Astrocyte (in vitro differentiated cells and primary cell): Measurements from ENCODE around the gene LIX1L. TPM values are rescaled to one million over a fixed set of nuclear protein-coding genes. Genes with fewer than 3 reads are reported as not detected.

Experiments used
- DNase-seq: peaks from one replicate; pipeline ENCODE4 v3.0.0-alpha.2; 2010; ENCODE audit warnings: low read depth
- FAIRE-seq: peaks from 2 replicates; lab custom pipeline; 2011; peaks lifted over from hg19 to GRCh38; lab: Jason Lieb, UNC
- H2AFZ ChIP-seq: 2 replicates; pipeline ENCODE4 v1.6.0; 2012; ENCODE audit warnings: low read depth, low read length, inconsistent platforms
- H3K27ac ChIP-seq: 2 replicates; pipeline ENCODE4 v1.5.1; 2011; ENCODE audit warnings: low read depth, low read length, inconsistent platforms
- H3K27me3 ChIP-seq: 2 replicates; pipeline ENCODE4 v1.6.0; 2011; ENCODE audit warnings: low read length, inconsistent platforms; ENCODE audit not compliant: insufficient read depth
- H3K36me3 ChIP-seq: 2 replicates; pipeline ENCODE4 v1.5.1; 2011; ENCODE audit warnings: low read length, inconsistent platforms; ENCODE audit not compliant: insufficient read depth
- H3K4me1 ChIP-seq: 2 replicates; pipeline ENCODE4 v1.5.1; 2011; ENCODE audit warnings: low read length, inconsistent platforms; ENCODE audit not compliant: insufficient read depth
- H3K4me2 ChIP-seq: 2 replicates; pipeline ENCODE4 v1.6.0; 2012; ENCODE audit warnings: low read length, inconsistent platforms
- H3K4me3 ChIP-seq: 2 replicates; pipeline ENCODE4 v1.5.1; 2011; ENCODE audit warnings: low read depth, mild to moderate bottlenecking, low read length, inconsistent platforms; ENCODE audit not compliant: insufficient read depth
- H3K79me2 ChIP-seq: 2 replicates; pipeline ENCODE4 v1.6.0; 2012; ENCODE audit warnings: mild to moderate bottlenecking, low read length, inconsistent platforms; ENCODE audit not compliant: insufficient read depth
- H3K9ac ChIP-seq: 2 replicates; pipeline ENCODE4 v1.6.0; 2012; ENCODE audit warnings: mild to moderate bottlenecking, low read length, inconsistent platforms
- H3K9me3 ChIP-seq: 2 replicates; pipeline ENCODE4 v1.5.1; 2012; ENCODE audit warnings: low read depth, mild to moderate bottlenecking, low read length, inconsistent platforms; ENCODE audit not compliant: insufficient read depth
- H4K20me1 ChIP-seq: 2 replicates; pipeline ENCODE4 v1.6.0; 2012; ENCODE audit warnings: low read length, inconsistent platforms; ENCODE audit not compliant: insufficient read depth
- H3K27ac Mint-ChIP-seq: one replicate; pipeline ENCODE4 v1.8.0; 2021; ENCODE audit warnings: mild to moderate bottlenecking, mixed read lengths; ENCODE audit not compliant: unreplicated experiment
- H3K27me3 Mint-ChIP-seq: one replicate; pipeline ENCODE4 v1.8.0; 2021; ENCODE audit warnings: low read depth, mixed read lengths; ENCODE audit not compliant: unreplicated experiment
- H3K36me3 Mint-ChIP-seq: one replicate; pipeline ENCODE4 v1.8.0; 2021; ENCODE audit warnings: low read depth, mixed read lengths; ENCODE audit not compliant: unreplicated experiment
- H3K4me1 Mint-ChIP-seq: one replicate; pipeline ENCODE4 v1.8.0; 2021; ENCODE audit warnings: low read depth, mixed read lengths; ENCODE audit not compliant: unreplicated experiment
- H3K4me3 Mint-ChIP-seq: one replicate; pipeline ENCODE4 v1.8.0; 2021; ENCODE audit warnings: mild to moderate bottlenecking, moderate library complexity, mixed read lengths; ENCODE audit not compliant: unreplicated experiment
- H3K9me3 Mint-ChIP-seq: one replicate; pipeline ENCODE4 v1.8.0; 2021; ENCODE audit warnings: mild to moderate bottlenecking, mixed read lengths; ENCODE audit not compliant: unreplicated experiment
- EZH2 ChIP-seq: IDR thresholded peaks from 2 replicates; pipeline ENCODE4 v1.6.1; 2012; ENCODE audit warnings: mild to moderate bottlenecking, low read length, inconsistent platforms; ENCODE audit not compliant: insufficient read depth
- total RNA-seq: library from RNA; stranded (reverse); gene quantifications from 2 replicates; pipeline ENCODE4 v1.2.1, GENCODE V29; 2021
- TF ChIP-seq, protein P1 (sequence below): IDR thresholded peaks from 2 replicates; pipeline ENCODE4 v1.5.1; 2011; ENCODE audit warnings: low read depth, mild to moderate bottlenecking, inconsistent platforms, low read length, moderate library complexity; ENCODE audit not compliant: insufficient read depth

Gene LIX1L
- total RNA-seq, 1 donor from 2014 or later: 37.2 TPM

DNA sequence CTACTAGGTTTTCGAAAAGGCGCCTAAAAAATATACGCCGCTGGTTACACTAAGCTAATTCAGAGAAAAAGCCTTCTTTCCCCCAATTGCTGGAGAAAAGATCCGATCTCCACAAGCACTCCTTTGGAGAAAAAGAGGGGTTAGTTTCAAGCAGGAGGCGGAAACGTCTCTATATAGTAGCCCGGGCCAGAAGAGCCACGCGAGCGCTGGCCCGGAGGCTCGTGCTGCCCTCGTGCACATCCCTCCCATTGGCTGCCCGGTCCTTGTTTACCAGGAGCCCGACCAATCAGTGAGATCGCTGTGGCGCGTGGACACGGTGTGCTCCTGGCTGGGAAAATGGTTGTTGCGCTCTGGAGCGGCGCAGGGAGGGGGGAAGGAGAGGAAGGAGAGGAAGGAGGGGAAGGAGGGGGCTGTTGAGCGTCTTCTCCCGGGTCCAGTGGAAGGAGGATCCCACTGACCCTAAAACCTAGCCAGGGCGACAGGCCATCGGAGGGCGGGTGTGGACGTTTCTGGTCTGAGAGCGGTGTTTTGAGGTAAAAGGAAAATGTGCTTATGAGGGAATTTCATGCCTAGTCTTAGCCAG, 38.7 kb upstream of the LIX1L start, which contains the start of gene TXNIP:
TSS of gene TXNIP (minus strand) at position 147 of the 583 bp plus-strand sequence. CDS start 313 bp downstream, outside the sequence.
- Histone ChIP-seq H3K4me3 (peak within 1 kb of the TSS; percentile 98), H3K79me2 (peaks cover 28% of the 10 kb centered on the region), H3K4me2 (peak within 1 kb of the TSS; percentile 96), H2AFZ (peak within 1 kb of the TSS; percentile 85), H3K4me1 (peaks cover 20% of the 10 kb centered on the region), H3K27ac (peak within 1 kb of the TSS; percentile 65), H3K27me3 (no peaks in the 10 kb centered on the region), H4K20me1 (peaks cover 27% of the 10 kb centered on the region), H3K9me3 (no peaks in the 10 kb centered on the region), H3K36me3 (peaks cover 23% of the 10 kb centered on the region), H3K9ac (peak within 1 kb of the TSS; percentile 89)
- FAIRE-seq (no peak), DNase-seq (peak; percentile 94)
- Mint-ChIP-seq H3K4me3 (peak within 1 kb of the TSS; percentile 100), H3K27ac (peak within 1 kb of the TSS; percentile 97), H3K9me3 (no peaks in the 10 kb centered on the region), H3K36me3 (peaks cover 29% of the 10 kb centered on the region), H3K27me3 (no peaks in the 10 kb centered on the region), H3K4me1 (peaks cover 18% of the 10 kb centered on the region)
- TF ChIP-seq EZH2: no peak
- TF ChIP-seq, protein P1, sequence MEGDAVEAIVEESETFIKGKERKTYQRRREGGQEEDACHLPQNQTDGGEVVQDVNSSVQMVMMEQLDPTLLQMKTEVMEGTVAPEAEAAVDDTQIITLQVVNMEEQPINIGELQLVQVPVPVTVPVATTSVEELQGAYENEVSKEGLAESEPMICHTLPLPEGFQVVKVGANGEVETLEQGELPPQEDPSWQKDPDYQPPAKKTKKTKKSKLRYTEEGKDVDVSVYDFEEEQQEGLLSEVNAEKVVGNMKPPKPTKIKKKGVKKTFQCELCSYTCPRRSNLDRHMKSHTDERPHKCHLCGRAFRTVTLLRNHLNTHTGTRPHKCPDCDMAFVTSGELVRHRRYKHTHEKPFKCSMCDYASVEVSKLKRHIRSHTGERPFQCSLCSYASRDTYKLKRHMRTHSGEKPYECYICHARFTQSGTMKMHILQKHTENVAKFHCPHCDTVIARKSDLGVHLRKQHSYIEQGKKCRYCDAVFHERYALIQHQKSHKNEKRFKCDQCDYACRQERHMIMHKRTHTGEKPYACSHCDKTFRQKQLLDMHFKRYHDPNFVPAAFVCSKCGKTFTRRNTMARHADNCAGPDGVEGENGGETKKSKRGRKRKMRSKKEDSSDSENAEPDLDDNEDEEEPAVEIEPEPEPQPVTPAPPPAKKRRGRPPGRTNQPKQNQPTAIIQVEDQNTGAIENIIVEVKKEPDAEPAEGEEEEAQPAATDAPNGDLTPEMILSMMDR: no peak

GRCh38 chr1:145995964-145996432, 38.2 kb upstream of the LIX1L start:
- H3K4me2 ChIP-seq: peak overlapping the region; percentile 96
- H3K4me1 ChIP-seq: peaks cover 20% of the 10 kb centered on the region

More at GRCh38 chr1:145995964-145996432, 38.2 kb upstream of the LIX1L start:
- peak overlapping the region; percentile 43 for H3K27ac ChIP-seq
- H3K4me1 Mint-ChIP-seq: peaks cover 17% of the 10 kb centered on the region
- H3K27me3 Mint-ChIP-seq: no peaks in the 10 kb centered on the region
- H3K9me3 Mint-ChIP-seq: no peaks in the 10 kb centered on the region
- H3K9me3 ChIP-seq: no peaks in the 10 kb centered on the region
- no peak for FAIRE-seq
- H3K9ac ChIP-seq: peak overlapping the region; percentile 89
- peak overlapping the region; percentile 100 for H3K4me3 Mint-ChIP-seq
- DNase-seq: no peak
- H3K79me2 ChIP-seq: peaks cover 28% of the 10 kb centered on the region
- H3K27me3 ChIP-seq: no peaks in the 10 kb centered on the region
- peak overlapping the region; percentile 97 for H3K27ac Mint-ChIP-seq
- peaks cover 30% of the 10 kb centered on the region for H3K36me3 Mint-ChIP-seq
- H3K4me3 ChIP-seq: peak overlapping the region; percentile 98
- H2AFZ ChIP-seq: peak overlapping the region; percentile 51
- peaks cover 23% of the 10 kb centered on the region for H3K36me3 ChIP-seq
- H4K20me1 ChIP-seq: peaks cover 27% of the 10 kb centered on the region
- TF ChIP-seq, protein P1: no peak
- TF ChIP-seq EZH2: no peak
